PFSK-1 (cell line): ENCODE data around the gene PAQR4.
A peak's percentile ranks its signal among the peaks of the same experiment; 100 is the strongest.

Experiments
- FOXP2 ChIP-seq: optimal IDR thresholded peaks from 2 replicates; pipeline ENCODE3; 2011; ENCODE audit warnings: borderline replicate concordance, control low read depth, inconsistent platforms; ENCODE audit not compliant: insufficient read depth; ENCODE audit errors: extremely low read length, extremely low read depth
- POLR2AphosphoS5 ChIP-seq: IDR thresholded peaks from 2 replicates; pipeline ENCODE4 v1.6.1; 2012; ENCODE audit warnings: low read depth, mild to moderate bottlenecking, control low read depth, low read length, moderate library complexity
- REST ChIP-seq, 2 experiments: IDR thresholded peaks; 2 replicates each; pipeline versions ENCODE4 v1.6.1 to v1.8.0; 2011 to 2012; ENCODE audit warnings: low read depth in 2 of 2, low read length in 2 of 2, control low read depth in 1 of 2, inconsistent platforms in 1 of 2, mild to moderate bottlenecking in 1 of 2, moderate library complexity in 1 of 2; ENCODE audit not compliant: insufficient read depth in 1 of 2
- SIN3A ChIP-seq: IDR thresholded peaks from 2 replicates; pipeline ENCODE4 v1.6.1; 2012; ENCODE audit warnings: mild to moderate bottlenecking, low read length, moderate library complexity, borderline replicate concordance; ENCODE audit not compliant: insufficient read depth
- TAF1 ChIP-seq: IDR thresholded peaks from 2 replicates; pipeline ENCODE4 v1.6.1; 2012; ENCODE audit warnings: low read length, control low read depth, borderline replicate concordance; ENCODE audit not compliant: insufficient read depth

Gene PAQR4

GRCh38 chr16:2982402-2982801 is 13.3 kb downstream of the PAQR4 start:
- TF ChIP-seq FOXP2: no peak
- TF ChIP-seq SIN3A: no peak
- no peak for TF ChIP-seq POLR2AphosphoS5
- no peak for TF ChIP-seq TAF1
- TF ChIP-seq REST (IDR thresholded peaks at IDR 0.05; ENCODE audit: insufficient read depth in 1 of 2, low read depth in 2 of 2, low read length in 2 of 2): no peak

GRCh38 chr16:2983706-2984136 is 14.6 kb downstream of the PAQR4 start:
- TF ChIP-seq POLR2AphosphoS5 (peak; percentile 38; the same call in 1 of the 2 replicates), TAF1 (no peak)

- TF ChIP-seq SIN3A (no peak), FOXP2 (no peak), TAF1 (no peak), POLR2AphosphoS5 (no peak), REST (IDR thresholded peaks at IDR 0.05; ENCODE audit: insufficient read depth in 1 of 2, low read depth in 2 of 2, low read length in 2 of 2) (no peak)
Measured at GRCh38 chr16:2985462-2985861, 16.3 kb downstream of the PAQR4 start.

- TF ChIP-seq POLR2AphosphoS5: no peak
- no peak for TF ChIP-seq REST (IDR thresholded peaks at IDR 0.05; ENCODE audit: insufficient read depth in 1 of 2, low read depth in 2 of 2, low read length in 2 of 2)
- TF ChIP-seq SIN3A: no peak
- no peak for TF ChIP-seq TAF1
Measured at GRCh38 chr16:2985893-2986355, 16.8 kb downstream of the PAQR4 start.

GRCh38 chr16:2986623-2987188 is 17.6 kb downstream of the PAQR4 start:
- TF ChIP-seq REST (IDR thresholded peaks at IDR 0.05; ENCODE audit: insufficient read depth in 1 of 2, low read depth in 2 of 2, low read length in 2 of 2) (no peak), POLR2AphosphoS5 (no peak), SIN3A (no peak), FOXP2 (no peak), TAF1 (no peak)
